ENCODE data around the gene FAH.
"Not testable (repeated sequence)": the region's sequence is repeated elsewhere in the genome, so short reads cannot be mapped to it uniquely, and the experiment has no call there.

FAH gene

DNA sequence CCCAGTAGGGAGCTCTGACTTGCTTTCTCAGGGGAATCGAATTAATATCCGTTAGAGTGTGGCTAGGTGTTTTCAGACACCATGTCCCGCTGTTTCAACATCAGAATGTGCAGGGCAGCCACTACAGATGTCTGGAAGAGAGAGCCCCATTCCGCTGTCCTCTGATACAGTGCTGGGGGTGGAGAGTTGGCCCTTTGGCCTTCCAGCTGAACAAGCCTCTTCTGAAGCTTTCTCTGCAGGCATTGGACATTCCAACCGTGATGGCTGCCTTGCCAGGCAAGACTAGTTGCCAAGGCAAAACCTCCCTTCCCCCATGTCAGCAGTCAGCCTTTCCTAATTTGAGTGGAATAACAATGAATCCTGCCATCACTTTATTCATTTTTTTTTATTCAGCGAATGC, 1.5 kb downstream of the FAH start:
- no peak for DNase-seq (ENCODE audit: low read depth)
- TF ChIP-seq, protein P1, sequence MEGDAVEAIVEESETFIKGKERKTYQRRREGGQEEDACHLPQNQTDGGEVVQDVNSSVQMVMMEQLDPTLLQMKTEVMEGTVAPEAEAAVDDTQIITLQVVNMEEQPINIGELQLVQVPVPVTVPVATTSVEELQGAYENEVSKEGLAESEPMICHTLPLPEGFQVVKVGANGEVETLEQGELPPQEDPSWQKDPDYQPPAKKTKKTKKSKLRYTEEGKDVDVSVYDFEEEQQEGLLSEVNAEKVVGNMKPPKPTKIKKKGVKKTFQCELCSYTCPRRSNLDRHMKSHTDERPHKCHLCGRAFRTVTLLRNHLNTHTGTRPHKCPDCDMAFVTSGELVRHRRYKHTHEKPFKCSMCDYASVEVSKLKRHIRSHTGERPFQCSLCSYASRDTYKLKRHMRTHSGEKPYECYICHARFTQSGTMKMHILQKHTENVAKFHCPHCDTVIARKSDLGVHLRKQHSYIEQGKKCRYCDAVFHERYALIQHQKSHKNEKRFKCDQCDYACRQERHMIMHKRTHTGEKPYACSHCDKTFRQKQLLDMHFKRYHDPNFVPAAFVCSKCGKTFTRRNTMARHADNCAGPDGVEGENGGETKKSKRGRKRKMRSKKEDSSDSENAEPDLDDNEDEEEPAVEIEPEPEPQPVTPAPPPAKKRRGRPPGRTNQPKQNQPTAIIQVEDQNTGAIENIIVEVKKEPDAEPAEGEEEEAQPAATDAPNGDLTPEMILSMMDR (IDR thresholded peaks at IDR 0.05; ENCODE audit: insufficient read depth, low read depth, low read length, missing control alignments): no peak
- H3K4me3 ChIP-seq (ENCODE audit: low read depth, low read length): no peak overlapping the region

- H3K4me3 ChIP-seq (ENCODE audit: low read depth, low read length): no peak overlapping the region
- TF ChIP-seq, protein P1 (IDR thresholded peaks at IDR 0.05; ENCODE audit: insufficient read depth, low read depth, low read length, missing control alignments): no peak
- DNase-seq (ENCODE audit: low read depth): no peak
Observed at GRCh38 chr15:80155001-80155377, 2.2 kb downstream of the FAH start.

DNA sequence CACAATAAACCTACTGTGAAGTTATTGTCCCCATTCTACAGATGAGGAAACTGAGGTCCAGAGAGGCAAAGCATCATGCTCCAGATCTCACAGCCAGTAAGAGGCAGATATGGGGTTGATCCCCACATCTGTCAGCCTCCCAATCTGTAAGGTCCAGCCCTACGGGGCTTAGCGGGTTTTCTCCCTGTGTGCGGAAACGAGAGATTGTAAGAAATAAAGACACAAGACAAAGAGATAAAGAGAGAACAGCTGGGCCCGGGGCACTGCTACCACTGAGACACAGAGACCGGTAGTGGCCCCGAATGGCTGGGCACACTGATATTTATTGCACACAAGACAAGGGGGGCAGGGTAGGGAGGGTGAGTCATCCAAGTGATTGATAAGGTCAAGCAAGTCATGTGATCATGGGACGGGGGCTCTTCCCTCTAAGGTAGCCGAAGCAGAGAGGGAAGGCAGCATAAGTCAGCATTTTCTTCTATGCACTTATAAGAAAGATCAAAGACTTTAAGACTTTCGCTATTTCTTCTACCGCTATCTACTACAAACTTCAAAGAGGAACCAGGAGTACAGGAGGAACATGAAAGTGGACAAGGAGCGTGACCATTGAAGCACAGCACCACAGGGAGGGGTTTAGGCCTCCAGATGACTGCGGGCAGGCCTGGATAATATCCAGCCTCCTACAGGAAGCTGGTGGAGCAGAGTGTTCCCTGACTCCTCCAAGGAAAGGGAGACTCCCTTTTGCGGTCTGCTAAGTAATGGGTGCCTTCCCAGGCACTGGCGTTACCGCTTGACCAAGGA, 2.8 kb downstream of the FAH start:
- H3K4me3 ChIP-seq (ENCODE audit: low read depth, low read length); DNase-seq (ENCODE audit: low read depth): not testable (repeated sequence)

- H3K4me3 ChIP-seq (ENCODE audit: low read depth, low read length): no peak overlapping the region
- DNase-seq (ENCODE audit: low read depth): no peak
- TF ChIP-seq, protein P1 (IDR thresholded peaks at IDR 0.05; ENCODE audit: insufficient read depth, low read depth, low read length, missing control alignments): no peak
Observed at GRCh38 chr15:80156176-80156720, 3.4 kb downstream of the FAH start.

GRCh38 chr15:80157215-80157614, 4.4 kb downstream of the FAH start:
- no peak for DNase-seq (ENCODE audit: low read depth)
- no peak overlapping the region for H3K4me3 ChIP-seq (ENCODE audit: low read depth, low read length)
- TF ChIP-seq, protein P1 (IDR thresholded peaks at IDR 0.05; ENCODE audit: insufficient read depth, low read depth, low read length, missing control alignments): no peak

- TF ChIP-seq, protein P1 (IDR thresholded peaks at IDR 0.05; ENCODE audit: insufficient read depth, low read depth, low read length, missing control alignments): no peak
- H3K4me3 ChIP-seq (ENCODE audit: low read depth, low read length): no peak overlapping the region
- DNase-seq (ENCODE audit: low read depth): no peak
Observed at GRCh38 chr15:80159301-80159700, 6.5 kb downstream of the FAH start.

DNA sequence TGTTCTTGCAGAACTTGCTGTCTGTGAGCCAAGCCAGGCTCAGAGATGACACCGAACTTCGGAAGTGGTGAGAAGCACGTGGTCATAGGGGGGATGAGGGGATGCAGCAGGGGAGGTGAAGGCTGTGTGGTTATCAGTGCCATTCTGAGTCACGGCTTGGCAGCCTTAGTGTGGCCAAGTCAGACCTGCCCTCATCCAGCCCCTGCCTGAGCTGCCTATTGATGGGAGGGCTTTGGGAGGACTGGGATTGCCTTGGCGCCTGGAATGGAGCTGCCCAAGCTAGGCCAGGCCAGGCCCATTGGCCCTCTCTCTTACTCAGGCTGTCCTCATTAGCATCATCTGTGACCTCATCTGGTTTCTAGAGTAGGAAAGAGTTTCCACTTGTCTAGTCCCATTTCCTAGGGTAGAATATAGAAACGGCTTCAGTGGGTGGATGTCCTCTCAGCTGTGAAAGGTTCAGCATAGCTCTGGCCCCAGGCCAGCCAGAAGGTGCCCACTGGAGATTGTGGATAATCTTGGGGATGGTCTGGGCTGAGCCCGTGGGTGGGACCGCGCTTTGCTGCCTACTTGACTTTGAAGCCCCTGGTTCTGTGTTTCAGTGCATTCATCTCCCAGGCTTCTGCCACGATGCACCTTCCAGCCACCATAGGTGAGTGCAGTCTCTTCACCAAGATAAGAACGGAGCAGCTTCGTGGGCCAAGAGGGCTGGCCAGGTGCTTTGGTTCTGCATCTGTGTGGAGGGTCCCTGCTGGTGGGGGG, 7.2 kb downstream of the FAH start:
- TF ChIP-seq, protein P1 (IDR thresholded peaks at IDR 0.05; ENCODE audit: insufficient read depth, low read depth, low read length, missing control alignments): no peak
- no peak for DNase-seq (ENCODE audit: low read depth)
- no peak overlapping the region for H3K4me3 ChIP-seq (ENCODE audit: low read depth, low read length)

Measured in GM12865 (cell line).